ENCODE data around the gene CDH19. TPM values are rescaled to one million over a fixed set of nuclear protein-coding genes. Genes with fewer than 3 reads are reported as not detected.

CDH19 gene
- total RNA-seq, 6 experiments from 2014 or later, result not detected

DNA sequence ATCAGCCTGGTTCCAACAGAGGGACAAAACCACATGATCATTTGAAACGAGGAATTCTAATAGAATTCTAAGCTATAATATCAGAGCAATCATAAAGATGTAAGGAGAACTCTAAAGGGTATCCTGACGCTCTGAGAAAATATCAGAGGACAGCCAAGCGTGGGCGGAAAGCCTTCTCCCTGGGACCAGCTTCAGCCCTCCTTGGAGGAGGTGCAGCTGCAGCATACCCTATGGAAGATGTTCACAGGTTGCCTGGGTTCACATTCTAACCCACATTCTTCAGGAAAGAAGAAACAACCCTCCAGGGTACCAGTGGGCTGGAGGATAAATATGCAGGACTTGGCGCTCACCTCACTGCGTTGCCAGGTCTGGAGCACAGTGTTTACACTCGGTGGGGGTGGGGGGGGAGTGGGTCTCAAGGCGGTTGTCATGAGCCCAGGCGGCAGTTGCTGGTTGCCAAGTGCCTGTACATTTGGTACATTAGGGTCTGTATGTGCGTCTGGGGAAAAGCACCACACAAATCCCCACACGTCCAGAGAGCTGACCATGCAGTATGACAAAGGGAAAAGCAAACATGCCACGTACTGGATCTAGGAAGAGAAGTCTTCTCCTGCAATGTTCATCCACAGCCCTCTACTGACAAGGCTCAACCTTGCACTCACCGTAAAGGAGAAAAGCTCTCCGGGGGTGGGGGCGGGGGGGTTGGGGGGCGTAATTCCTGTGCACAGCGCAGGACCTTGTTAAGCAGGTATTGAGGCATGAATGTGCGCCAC lies 80.5 kb downstream of the CDH19 start:
- DNase-seq, result no peak
- peaks cover 20% of the 10 kb centered on the region for H3K9me3 Mint-ChIP-seq
- TF ChIP-seq, protein P1, sequence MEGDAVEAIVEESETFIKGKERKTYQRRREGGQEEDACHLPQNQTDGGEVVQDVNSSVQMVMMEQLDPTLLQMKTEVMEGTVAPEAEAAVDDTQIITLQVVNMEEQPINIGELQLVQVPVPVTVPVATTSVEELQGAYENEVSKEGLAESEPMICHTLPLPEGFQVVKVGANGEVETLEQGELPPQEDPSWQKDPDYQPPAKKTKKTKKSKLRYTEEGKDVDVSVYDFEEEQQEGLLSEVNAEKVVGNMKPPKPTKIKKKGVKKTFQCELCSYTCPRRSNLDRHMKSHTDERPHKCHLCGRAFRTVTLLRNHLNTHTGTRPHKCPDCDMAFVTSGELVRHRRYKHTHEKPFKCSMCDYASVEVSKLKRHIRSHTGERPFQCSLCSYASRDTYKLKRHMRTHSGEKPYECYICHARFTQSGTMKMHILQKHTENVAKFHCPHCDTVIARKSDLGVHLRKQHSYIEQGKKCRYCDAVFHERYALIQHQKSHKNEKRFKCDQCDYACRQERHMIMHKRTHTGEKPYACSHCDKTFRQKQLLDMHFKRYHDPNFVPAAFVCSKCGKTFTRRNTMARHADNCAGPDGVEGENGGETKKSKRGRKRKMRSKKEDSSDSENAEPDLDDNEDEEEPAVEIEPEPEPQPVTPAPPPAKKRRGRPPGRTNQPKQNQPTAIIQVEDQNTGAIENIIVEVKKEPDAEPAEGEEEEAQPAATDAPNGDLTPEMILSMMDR (IDR thresholded peaks at IDR 0.05), result no peak
- H3K36me3 Mint-ChIP-seq (ENCODE audit: low read depth), result no peaks in the 10 kb centered on the region
- H3K4me3 Mint-ChIP-seq, result no peak overlapping the region
- no peak overlapping the region for H3K27ac Mint-ChIP-seq
- H3K27me3 Mint-ChIP-seq (ENCODE audit: insufficient read depth), result no peaks in the 10 kb centered on the region
- no peaks in the 10 kb centered on the region for H3K4me1 Mint-ChIP-seq (ENCODE audit: low read depth)

DNA sequence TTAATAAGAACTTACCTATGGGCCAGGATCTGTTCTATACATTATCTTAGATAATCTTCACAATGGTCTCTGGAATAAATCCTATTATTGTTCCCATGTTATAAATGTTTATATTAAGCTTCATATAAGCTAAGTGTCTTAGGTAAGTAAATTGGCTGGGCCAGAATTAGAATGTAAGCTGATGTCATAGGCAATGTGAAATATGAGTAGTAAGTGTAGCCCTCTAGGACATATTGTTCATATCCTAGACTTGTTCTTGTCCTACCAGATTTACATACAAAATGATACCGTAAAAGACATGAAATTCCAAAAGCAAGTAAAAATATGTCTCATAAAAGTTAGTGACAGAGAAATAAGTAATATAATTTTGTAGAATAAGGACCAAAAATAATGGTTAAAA lies 89.9 kb downstream of the CDH19 start:
- Mint-ChIP-seq H3K36me3 (ENCODE audit: low read depth) (no peaks in the 10 kb centered on the region), H3K9me3 (peaks cover 29% of the 10 kb centered on the region), H3K4me3 (no peak overlapping the region), H3K27me3 (ENCODE audit: insufficient read depth) (no peaks in the 10 kb centered on the region), H3K4me1 (ENCODE audit: low read depth) (no peaks in the 10 kb centered on the region), H3K27ac (no peak overlapping the region)
- TF ChIP-seq, protein P1 (IDR thresholded peaks at IDR 0.05), result no peak
- DNase-seq, result no peak

DNA sequence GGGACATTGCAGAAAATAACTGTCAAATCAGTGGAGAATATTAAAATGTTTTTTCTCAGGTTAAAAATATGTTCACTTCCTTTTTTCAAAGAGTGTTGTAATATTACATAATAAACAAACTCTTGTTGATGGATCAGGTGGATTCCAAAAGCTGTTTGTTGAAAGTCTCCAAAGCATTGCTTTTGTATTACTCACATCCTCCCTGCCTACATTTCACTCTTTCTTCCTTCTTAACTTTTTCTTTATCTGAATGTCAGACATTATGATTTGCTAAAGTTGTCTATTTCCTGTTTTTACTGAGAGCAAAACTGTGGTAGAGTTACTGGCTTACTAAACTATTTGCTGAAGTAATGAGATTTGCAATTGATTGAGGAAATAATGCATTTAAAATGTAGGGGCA lies 92.1 kb downstream of the CDH19 start:
- Mint-ChIP-seq H3K27ac (no peak overlapping the region), H3K27me3 (ENCODE audit: insufficient read depth) (no peaks in the 10 kb centered on the region), H3K4me3 (no peak overlapping the region), H3K4me1 (ENCODE audit: low read depth) (no peaks in the 10 kb centered on the region), H3K36me3 (ENCODE audit: low read depth) (no peaks in the 10 kb centered on the region), H3K9me3 (peaks cover 26% of the 10 kb centered on the region)
- TF ChIP-seq, protein P1 (IDR thresholded peaks at IDR 0.05), result no peak
- no peak for DNase-seq

DNA sequence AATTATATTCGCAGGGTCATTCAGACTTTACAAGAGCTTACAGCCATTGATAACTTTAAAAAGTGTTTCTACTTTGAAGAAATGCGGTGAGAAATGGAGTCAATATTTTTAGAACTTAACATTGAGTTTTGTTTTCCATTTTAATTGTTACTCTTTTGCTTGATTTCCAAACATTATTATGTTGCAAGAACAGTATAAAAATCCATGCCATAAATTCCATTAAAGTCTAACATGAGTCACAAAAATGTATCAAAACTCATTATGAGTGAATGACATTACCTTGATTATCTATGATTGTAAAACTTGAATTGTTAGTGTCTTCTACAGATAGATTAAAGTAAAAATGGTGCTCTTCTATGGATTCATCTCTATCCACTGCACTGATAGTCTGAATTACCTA lies 92.6 kb downstream of the CDH19 start:
- Mint-ChIP-seq H3K9me3 (peaks cover 23% of the 10 kb centered on the region), H3K4me3 (no peak overlapping the region), H3K27me3 (ENCODE audit: insufficient read depth) (no peaks in the 10 kb centered on the region), H3K4me1 (ENCODE audit: low read depth) (no peaks in the 10 kb centered on the region), H3K36me3 (ENCODE audit: low read depth) (no peaks in the 10 kb centered on the region), H3K27ac (no peak overlapping the region)
- no peak for DNase-seq
- TF ChIP-seq, protein P1 (IDR thresholded peaks at IDR 0.05), result no peak

DNA sequence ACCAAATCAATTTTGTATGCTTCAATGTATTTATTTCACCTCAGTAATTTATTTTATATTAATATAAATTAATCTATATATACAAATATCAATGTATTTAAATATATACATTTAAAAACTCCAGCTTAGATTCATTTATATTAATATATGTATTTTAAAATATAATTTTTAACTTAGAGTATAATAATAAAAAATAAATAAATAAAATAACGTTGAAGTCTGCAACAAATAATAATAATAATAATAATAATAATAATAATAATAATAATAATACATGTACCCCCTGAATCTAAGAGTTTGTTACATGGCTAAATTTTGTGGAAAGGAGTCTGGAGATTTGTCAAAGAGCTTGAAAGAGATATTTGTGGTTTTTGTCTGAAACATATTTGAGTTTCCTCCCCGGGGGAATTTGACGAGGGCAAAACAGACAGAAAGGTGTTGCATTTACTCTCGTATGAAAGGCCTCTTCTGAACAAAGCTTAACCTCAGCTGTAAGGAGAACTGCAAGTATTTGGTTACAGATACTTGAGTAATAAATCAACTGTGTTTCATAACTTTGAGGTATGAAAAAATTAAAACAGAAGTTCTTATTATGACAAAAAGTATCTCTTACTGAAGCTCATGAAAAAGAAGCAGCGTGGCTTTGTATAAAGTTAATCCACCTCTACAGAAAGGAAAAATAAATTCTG lies 93.4 kb downstream of the CDH19 start:
- Mint-ChIP-seq H3K9me3 (peaks cover 28% of the 10 kb centered on the region), H3K27ac (no peak overlapping the region), H3K36me3 (ENCODE audit: low read depth) (no peaks in the 10 kb centered on the region), H3K4me1 (ENCODE audit: low read depth) (no peaks in the 10 kb centered on the region), H3K27me3 (ENCODE audit: insufficient read depth) (no peaks in the 10 kb centered on the region), H3K4me3 (no peak overlapping the region)
- TF ChIP-seq, protein P1 (IDR thresholded peaks at IDR 0.05), result no peak
- DNase-seq, result no peak
